ENCODE measurements around the gene NHERF2. TPM values are rescaled to one million over a fixed set of nuclear protein-coding genes. Genes with fewer than 3 reads are reported as not detected.

Gene NHERF2
- total RNA-seq, 6 experiments from 2014 or later = 129 to 284 (median 186) TPM

GRCh38 chr16:2040787-2041522 is 14.3 kb downstream of the NHERF2 start:
- H3K4me1 ChIP-seq = peaks cover 1 to 45% (median 20%) of the 10 kb centered on the region in 4 donors
- H3K9me3 ChIP-seq = no peaks in the 10 kb centered on the region
- peaks cover 0 to 6% (median 3%) of the 10 kb centered on the region in 4 donors for H3K36me3 ChIP-seq
- WGBS (ENCODE audit: insufficient coverage, low coverage, low lambda C conversion rate, missing lambda C conversion rate) = 18% methylated on average over 2 of the region's 20 CpGs
- peak; percentile 32 for TF ChIP-seq POLR2A (IDR thresholded peaks at IDR 0.05)
- TF ChIP-seq CTCF (IDR thresholded peaks at IDR 0.05) = no peak
- peak overlapping the region in 2 of 3 donors; percentile 74 to 81 for H3K4me3 ChIP-seq
- H3K27me3 ChIP-seq = no peaks in the 10 kb centered on the region
- peak; percentile 83 to 92 (median 90) for DNase-seq
- peak; percentile 42 to 58 (median 54) for ATAC-seq
- peak overlapping the region; percentile 69 to 96 (median 86) for H3K27ac ChIP-seq
- intact Hi-C loops (cut with DNase I) = no loop called here

- H3K27ac ChIP-seq = peak overlapping the region in 2 of 3 donors; percentile 86 to 96
- peaks cover 0 to 4% (median 1%) of the 10 kb centered on the region in 4 donors for H3K36me3 ChIP-seq
- TF ChIP-seq CTCF (IDR thresholded peaks at IDR 0.05) (no peak), POLR2A (IDR thresholded peaks at IDR 0.05) (no peak)
- peaks cover 1 to 47% (median 24%) of the 10 kb centered on the region in 4 donors for H3K4me1 ChIP-seq
- H3K9me3 ChIP-seq = no peaks in the 10 kb centered on the region
- WGBS (ENCODE audit: insufficient coverage, low coverage, low lambda C conversion rate, missing lambda C conversion rate) = 31% methylated on average over 6 of the region's 22 CpGs
- no peak overlapping the region for H3K4me3 ChIP-seq
- DNase-seq = peak in 2 of 3 donors; percentile 87 to 90
- no peaks in the 10 kb centered on the region for H3K27me3 ChIP-seq
- intact Hi-C loops (cut with DNase I) = no loop called here
- ATAC-seq = peak in 2 of 4 donors; percentile 4 to 11
These were observed 15.7 kb downstream of the NHERF2 start for GRCh38 chr16:2042171-2042985.

GRCh38 chr16:2042986-2043666 is 16.4 kb downstream of the NHERF2 start:
- Histone ChIP-seq H3K36me3 (no peaks in the 10 kb centered on the region), H3K27ac (no peak overlapping the region), H3K9me3 (no peaks in the 10 kb centered on the region), H3K4me1 (peaks cover 1 to 44% (median 22%) of the 10 kb centered on the region in 4 donors), H3K4me3 (no peak overlapping the region), H3K27me3 (no peaks in the 10 kb centered on the region)
- DNase-seq (peak in 1 of 3 donors; percentile 47), ATAC-seq (no peak)
- TF ChIP-seq POLR2A (IDR thresholded peaks at IDR 0.05) = no peak
- TF ChIP-seq CTCF (IDR thresholded peaks at IDR 0.05) = no peak
- intact Hi-C loops (cut with DNase I) = no loop called here
- 51% methylated on average over 6 of the region's 11 CpGs for WGBS (ENCODE audit: insufficient coverage, low coverage, low lambda C conversion rate, missing lambda C conversion rate)

- no peak for ATAC-seq
- H3K36me3 ChIP-seq = no peaks in the 10 kb centered on the region
- H3K4me1 ChIP-seq = peaks cover under 1 to 47% (median 24%) of the 10 kb centered on the region in 4 donors
- TF ChIP-seq CTCF (IDR thresholded peaks at IDR 0.05) = no peak
- TF ChIP-seq POLR2A (IDR thresholded peaks at IDR 0.05) = no peak
- no peaks in the 10 kb centered on the region for H3K9me3 ChIP-seq
- peak in 2 of 3 donors; percentile 46 to 60 for DNase-seq
- H3K27me3 ChIP-seq = no peaks in the 10 kb centered on the region
- intact Hi-C loops (cut with DNase I) = no loop called here
- H3K27ac ChIP-seq = no peak overlapping the region
- 53% methylated on average over 12 of the region's 26 CpGs for WGBS (ENCODE audit: insufficient coverage, low coverage, low lambda C conversion rate, missing lambda C conversion rate)
- H3K4me3 ChIP-seq = no peak overlapping the region
These were observed 17.2 kb downstream of the NHERF2 start for GRCh38 chr16:2043667-2044451.
